ENCODE measurements around the gene ADM2. TPM values are rescaled to one million over a fixed set of nuclear protein-coding genes. Genes with fewer than 3 reads are reported as not detected.

ADM2 gene
- polyA plus RNA-seq, 3 donors, result 0.31 to 6.1 TPM; not detected in 1

GRCh38 chr22:50443801-50444625 is 37.3 kb upstream of the ADM2 start:
- 72 to 75% (median 73%) methylated on average over 26 to 28 of the region's 28 CpGs for WGBS, 3 donors
- H3K27ac ChIP-seq (ENCODE audit: low read depth, low read length), result no peak overlapping the region

GRCh38 chr22:50444663-50445062 is 36.7 kb upstream of the ADM2 start:
- WGBS, 3 donors, result 76 to 78% (median 77%) methylated on average over 5 of the region's 5 CpGs
- no peak overlapping the region for H3K27ac ChIP-seq (ENCODE audit: low read depth, low read length)

GRCh38 chr22:50445071-50445879 is 36.1 kb upstream of the ADM2 start:
- H3K27ac ChIP-seq (ENCODE audit: low read depth, low read length), result no peak overlapping the region
- 63 to 68% (median 65%) methylated on average over 30 of the region's 30 CpGs for WGBS, 3 donors

- 79 to 84% (median 80%) methylated on average over 11 to 17 of the region's 17 CpGs for WGBS, 3 donors
- no peak overlapping the region for H3K27ac ChIP-seq (ENCODE audit: low read depth, low read length)
Observed at GRCh38 chr22:50445880-50446707, 35.2 kb upstream of the ADM2 start.

- WGBS, 3 donors, result 86 to 91% (median 89%) methylated on average over 54 of the region's 54 CpGs
- no peak overlapping the region for H3K27ac ChIP-seq (ENCODE audit: low read depth, low read length)
Observed at GRCh38 chr22:50446708-50447575, 34.4 kb upstream of the ADM2 start.

GRCh38 chr22:50447576-50448551 is 33.5 kb upstream of the ADM2 start:
- no peak overlapping the region for H3K27ac ChIP-seq (ENCODE audit: low read depth, low read length)
- 78 to 88% (median 87%) methylated on average over 27 of the region's 27 CpGs for WGBS, 3 donors

GRCh38 chr22:50452649-50453048 is 28.7 kb upstream of the ADM2 start:
- H3K27ac ChIP-seq (ENCODE audit: low read depth, low read length), result no peak overlapping the region
- 83 to 94% (median 83%) methylated on average over 5 of the region's 5 CpGs for WGBS, 3 donors

- WGBS, 3 donors, result 92 to 94% (median 93%) methylated on average over 25 to 27 of the region's 27 CpGs
- no peak overlapping the region for H3K27ac ChIP-seq (ENCODE audit: low read depth, low read length)
Observed at GRCh38 chr22:50454556-50455075, 26.7 kb upstream of the ADM2 start.

GRCh38 chr22:50455201-50455600 is 26.1 kb upstream of the ADM2 start:
- 96 to 97% (median 96%) methylated on average over 18 of the region's 18 CpGs for WGBS, 3 donors
- no peak overlapping the region for H3K27ac ChIP-seq (ENCODE audit: low read depth, low read length)

GRCh38 chr22:50456026-50456425 is 25.3 kb upstream of the ADM2 start:
- H3K27ac ChIP-seq (ENCODE audit: low read depth, low read length), result no peak overlapping the region
- 93 to 96% (median 95%) methylated on average over 11 of the region's 11 CpGs for WGBS, 3 donors

- 86 to 89% (median 89%) methylated on average over 31 to 34 of the region's 34 CpGs for WGBS, 3 donors
- H3K27ac ChIP-seq (ENCODE audit: low read depth, low read length), result no peak overlapping the region
Observed at GRCh38 chr22:50456466-50457234, 24.7 kb upstream of the ADM2 start.

GRCh38 chr22:50459016-50459415 is 22.3 kb upstream of the ADM2 start:
- H3K27ac ChIP-seq (ENCODE audit: low read depth, low read length), result no peak overlapping the region
- 86 to 91% (median 90%) methylated on average over 19 to 22 of the region's 22 CpGs for WGBS, 3 donors

- no peak overlapping the region for H3K27ac ChIP-seq (ENCODE audit: low read depth, low read length)
- 95 to 96% (median 96%) methylated on average over 40 to 41 of the region's 41 CpGs for WGBS, 3 donors
Observed at GRCh38 chr22:50459496-50460140, 21.7 kb upstream of the ADM2 start.

- 78 to 97% (median 95%) methylated on average over 17 of the region's 17 CpGs for WGBS, 3 donors
- H3K27ac ChIP-seq (ENCODE audit: low read depth, low read length), result no peak overlapping the region
Observed at GRCh38 chr22:50460938-50461337, 20.4 kb upstream of the ADM2 start.

- WGBS, 3 donors, result 92 to 94% (median 93%) methylated on average over 25 to 26 of the region's 26 CpGs
- no peak overlapping the region for H3K27ac ChIP-seq (ENCODE audit: low read depth, low read length)
Observed at GRCh38 chr22:50461536-50461935, 19.8 kb upstream of the ADM2 start.
